ENCODE data around the gene MRPS27.

MRPS27 gene

DNA sequence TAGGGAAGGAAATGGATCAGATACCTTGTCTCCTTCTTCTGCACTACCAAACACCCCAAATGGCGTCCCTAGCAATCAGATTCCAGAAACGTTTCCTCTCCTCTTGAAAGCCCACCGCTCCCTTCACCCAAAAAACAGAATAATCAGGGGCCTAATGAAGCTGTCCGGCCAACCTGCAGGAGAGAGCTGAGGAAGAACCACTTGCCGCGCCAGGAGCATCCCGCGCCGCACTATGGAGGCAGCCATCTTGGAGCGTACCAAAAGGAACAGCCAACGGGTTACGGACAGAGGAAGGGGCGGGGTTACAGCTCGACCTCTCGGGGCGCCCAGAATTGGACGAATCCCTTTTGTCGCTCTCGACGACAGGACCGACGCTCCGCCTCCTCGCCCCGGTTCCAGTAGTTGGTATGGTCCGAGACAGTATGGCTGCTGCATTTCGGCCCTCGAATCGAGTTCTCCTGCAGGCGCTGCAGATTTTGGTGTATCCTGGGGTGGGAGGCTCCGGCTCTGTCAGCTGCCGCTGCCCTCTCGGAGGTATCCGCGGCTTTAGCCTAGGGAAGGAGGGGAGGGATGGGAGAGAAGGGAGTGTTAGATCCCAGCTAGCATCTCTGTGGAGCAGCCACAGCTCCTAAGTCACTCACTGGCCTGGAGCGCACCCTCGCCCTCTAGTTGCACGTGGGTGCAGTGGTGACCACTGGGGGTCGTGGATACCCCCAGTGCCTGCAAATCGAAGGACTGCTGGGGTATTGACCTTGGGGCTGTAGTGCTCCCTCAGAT lies at the start of gene MRPS27, which contains the start of gene PTCD2:
Gene MRPS27 (minus strand): TSS at position 265 of the 777 bp plus-strand sequence. CDS start 19 bp downstream, at position 246.
Gene PTCD2 (plus strand): TSS at position 398 of the 777 bp plus-strand sequence. CDS start 10 bp downstream, at position 408.
- DNase-seq (ENCODE audit: low read depth in 2 of 2, low spot score in 1 of 2), result peak; percentile 74 to 87

DNA sequence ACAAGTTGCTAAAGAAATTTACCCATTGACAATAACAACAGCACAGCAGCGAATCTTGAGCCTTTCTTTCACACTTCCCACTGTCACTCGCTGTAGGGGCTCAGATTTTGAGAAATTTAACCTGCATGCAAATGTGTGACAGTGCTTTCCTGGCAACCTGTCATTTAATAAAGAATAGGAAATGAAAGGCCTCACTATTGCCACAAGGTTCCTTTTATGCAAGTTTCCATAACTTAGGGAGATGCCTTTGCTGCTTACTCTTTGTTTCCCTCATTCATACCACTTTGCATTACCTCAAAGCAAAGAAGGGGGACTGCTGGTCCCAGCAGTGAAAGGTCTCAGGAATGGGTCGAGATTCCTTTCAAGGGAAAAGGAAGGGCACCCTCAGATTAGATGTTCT lies 49.7 kb upstream of the MRPS27 start:
- DNase-seq (ENCODE audit: low read depth in 2 of 2, low spot score in 1 of 2), result no peak

DNA sequence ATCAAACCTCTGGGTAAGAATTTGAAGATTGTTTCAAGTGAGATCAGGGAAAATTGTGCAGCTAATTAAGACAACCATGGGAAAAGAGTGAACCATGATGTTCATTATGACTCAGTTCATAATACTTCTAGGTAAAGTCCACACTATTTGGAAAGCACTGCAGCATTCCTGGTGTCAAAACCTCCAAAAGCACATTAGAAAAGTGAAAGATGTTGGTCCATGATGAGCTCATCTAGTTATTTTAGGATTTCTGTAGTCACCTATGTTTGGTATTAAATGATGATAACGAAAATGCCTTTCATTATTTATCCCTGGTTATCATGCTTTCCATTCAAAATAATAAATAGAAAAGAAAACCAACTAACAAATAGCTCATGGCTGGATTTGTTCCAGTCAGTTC lies 49.3 kb upstream of the MRPS27 start:
- DNase-seq (ENCODE audit: low read depth in 2 of 2, low spot score in 1 of 2), result no peak

DNA sequence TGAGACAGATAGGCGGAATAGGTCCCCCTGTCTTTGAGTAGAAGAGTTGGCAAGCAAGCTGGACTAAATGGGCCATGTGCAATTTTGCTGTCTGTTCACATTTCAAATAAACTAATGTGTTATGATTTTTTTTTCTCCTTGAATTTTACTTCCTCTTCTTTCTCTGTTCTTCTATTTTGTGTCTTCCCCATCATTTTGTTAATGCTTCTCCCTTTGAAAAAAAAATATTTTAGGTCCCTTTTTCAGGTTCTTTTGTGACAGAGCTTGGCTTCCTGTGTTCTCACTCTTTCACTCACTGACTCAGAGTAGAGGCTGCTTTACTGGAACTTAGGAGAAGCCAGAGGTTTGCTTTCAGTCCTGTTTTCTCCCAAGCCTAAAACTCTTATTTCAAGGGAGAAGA lies 48.2 kb upstream of the MRPS27 start:
- DNase-seq (ENCODE audit: low read depth in 2 of 2, low spot score in 1 of 2), result no peak

DNA sequence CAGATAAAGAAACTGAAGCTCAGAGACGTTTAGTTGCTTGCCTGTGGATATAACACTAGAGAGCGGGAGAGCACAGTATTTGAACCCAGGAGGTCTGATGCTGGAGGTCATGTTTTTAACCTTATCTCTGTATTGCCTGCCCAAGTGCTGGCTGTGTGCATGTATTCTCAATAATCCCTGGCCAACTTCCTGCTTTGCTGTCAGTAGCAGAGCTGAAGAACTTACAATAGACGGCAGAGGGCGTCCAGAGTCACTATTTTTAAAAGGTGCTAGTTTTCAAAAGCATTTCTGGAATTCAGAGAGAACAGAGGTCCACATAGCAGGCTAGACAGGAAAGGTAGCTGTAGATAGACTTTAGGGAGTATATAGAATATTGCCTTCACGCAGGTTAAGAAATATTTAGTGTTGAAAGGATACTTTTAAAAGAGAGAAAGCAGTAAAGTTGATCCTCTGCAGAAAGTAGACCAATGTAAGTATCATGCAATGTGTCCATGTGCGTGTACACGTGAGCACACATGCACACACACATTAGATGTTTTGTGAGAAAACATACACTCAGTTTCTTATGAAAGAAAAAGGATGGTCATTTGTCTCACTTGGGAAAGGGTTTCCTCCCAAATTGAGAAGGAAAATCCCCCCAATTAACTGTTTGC lies 46.4 kb upstream of the MRPS27 start:
- DNase-seq (ENCODE audit: low read depth in 2 of 2, low spot score in 1 of 2), result peak in 1 of 2 donors; percentile 2

DNA sequence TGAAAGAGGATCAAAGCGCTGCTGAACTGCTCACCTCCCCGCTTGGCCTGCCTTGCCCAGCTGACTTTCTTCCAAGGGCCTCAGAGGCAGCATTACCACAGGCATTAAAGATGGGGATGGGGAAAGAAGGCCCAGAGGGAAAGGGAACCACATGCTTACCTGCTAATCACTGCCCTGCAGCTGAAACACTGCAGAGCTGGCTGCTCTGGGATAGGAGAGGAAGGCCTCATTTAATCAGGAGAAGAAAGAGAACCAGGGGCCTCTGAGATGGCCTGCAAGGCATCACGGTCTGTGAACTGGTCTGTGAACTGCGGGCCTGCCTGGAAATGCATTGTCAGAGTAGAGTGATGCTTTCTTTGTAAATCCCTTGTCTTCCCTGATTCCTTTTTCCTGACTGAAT lies 44.9 kb upstream of the MRPS27 start:
- no peak for DNase-seq (ENCODE audit: low read depth in 2 of 2, low spot score in 1 of 2)

DNA sequence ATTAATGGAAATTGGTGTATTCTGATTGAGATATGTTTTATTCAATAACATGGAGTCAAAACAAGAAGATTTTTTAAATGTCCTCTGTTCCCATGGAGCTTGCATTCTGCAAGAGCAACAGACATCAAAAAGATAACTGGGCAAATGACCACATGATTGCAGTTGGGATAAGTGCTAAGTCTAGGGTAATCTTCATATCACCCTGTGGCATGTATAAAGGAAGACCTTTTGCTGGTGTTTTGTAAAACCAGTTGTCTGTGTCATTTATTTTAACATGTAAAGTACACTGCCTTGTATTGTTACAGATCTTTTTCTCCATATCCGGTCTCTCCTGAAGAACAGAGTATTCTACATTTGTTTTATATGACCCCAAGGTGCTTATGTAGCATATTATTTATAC lies 44.1 kb upstream of the MRPS27 start:
- no peak for DNase-seq (ENCODE audit: low read depth in 2 of 2, low spot score in 1 of 2)

DNA sequence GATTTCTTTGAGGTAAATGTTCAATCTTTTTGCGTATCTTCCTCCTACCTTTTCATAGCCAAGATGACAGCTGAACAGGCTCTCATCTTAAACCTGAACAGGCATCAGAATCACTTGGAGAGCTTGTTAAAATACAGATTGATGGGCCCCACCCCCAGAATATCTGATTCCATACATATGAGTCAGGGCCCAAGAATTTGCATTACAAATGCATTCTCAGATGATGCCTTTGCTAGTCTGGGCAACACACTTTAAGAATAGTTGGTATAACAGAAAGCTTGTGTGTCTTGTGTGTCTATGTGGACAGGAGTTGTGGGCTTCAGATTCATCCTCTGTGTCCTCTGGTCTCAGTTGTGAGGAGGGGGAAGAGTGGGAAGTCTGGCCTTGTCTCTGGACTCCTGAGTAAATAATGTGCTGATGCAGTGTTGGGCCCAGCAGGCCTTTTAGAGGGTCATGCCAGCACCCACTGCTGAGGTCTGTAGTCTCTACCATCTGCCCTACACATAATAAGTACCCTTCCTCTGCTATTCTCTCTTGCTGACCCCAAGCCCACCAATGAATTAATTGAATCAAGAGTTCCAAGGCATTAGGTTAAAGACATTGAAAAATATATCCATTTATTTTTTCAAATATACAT lies 43.2 kb upstream of the MRPS27 start:
- DNase-seq (ENCODE audit: low read depth in 2 of 2, low spot score in 1 of 2), result no peak

DNA sequence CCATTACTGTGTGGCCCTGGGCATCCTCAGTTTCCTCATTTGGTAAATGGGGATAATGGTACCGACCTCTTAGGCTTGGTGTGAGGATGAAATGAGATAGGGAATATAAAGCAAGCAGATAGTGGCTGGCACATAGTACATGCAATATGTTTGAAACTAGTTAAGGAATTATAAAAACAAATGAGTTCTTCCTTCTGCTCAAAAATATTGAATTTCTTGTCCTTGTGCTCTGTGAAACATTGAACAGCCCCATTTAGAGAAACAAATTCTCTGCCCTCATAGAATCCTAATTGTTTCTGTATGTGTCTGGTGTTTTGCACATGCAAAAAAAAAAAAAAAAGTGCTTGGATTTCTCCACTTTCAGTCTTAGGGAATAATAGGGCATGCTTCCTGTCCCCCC lies 39.8 kb upstream of the MRPS27 start:
- DNase-seq (ENCODE audit: low read depth in 2 of 2, low spot score in 1 of 2), result no peak

DNA sequence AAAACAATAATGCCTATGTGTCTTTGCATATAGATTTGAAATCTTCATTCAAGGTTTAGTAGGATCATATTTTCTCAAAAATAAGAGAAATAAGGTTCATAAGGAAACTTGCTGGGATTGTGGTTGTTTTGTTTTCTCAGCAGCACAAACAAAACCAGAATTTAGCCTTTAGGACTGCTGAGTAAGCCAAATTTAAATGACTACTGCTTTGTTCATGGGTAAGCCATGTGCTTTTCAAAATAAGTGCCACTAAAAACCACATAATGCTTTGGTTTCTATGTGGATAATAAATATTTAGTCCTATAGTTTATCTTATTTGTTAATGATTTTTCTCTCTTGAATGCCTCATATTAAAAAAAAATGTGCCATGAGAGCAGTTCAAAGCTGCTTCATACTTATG lies 38.9 kb upstream of the MRPS27 start:
- no peak for DNase-seq (ENCODE audit: low read depth in 2 of 2, low spot score in 1 of 2)

DNA sequence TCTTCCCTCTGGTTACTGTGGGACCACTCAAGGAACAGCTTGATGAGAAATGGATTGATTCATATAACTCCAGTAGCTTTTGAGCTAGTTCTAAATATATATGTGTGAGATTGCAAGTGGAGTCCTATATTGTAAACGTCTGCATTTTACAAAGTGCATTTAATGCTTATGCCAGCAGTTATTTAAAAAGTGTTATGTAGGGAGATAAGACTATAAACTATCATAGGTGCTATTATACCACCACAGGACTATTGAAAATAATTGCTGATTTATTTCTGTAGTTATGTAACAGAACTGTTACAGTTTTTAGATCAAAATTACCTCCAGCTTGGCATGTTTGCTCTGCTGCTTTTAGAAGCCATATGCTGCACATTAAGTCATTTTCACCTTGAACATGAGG lies 36.3 kb upstream of the MRPS27 start:
- DNase-seq (ENCODE audit: low read depth in 2 of 2, low spot score in 1 of 2), result no peak

DNA sequence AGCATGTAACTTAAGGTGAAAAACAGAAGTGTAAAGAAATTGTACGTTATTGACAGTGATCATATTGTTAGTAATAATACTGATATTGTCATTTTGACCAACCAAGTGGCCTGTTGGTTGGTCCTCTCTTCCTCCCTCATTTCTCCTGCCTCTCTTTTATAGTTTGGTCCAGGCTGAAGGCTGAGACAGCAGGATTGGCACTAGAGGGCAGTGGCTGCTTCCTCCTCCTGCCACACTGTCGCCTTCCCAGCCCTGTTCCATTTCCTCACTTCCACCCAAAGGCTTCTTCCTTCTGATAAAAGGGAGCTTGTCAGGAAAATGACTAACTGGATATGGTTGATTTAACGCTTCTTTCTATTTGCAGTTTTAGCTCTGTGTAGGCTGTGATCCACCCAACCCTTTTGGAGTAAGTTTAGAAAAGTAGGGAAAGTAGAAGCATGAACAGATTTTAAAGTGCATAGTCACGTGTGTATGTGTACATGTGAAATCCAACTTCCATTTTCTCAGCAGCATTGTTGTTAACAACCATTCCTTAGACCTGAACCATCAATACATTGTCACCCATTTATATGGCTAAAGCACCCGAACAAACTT lies 35.8 kb upstream of the MRPS27 start:
- no peak for DNase-seq (ENCODE audit: low read depth in 2 of 2, low spot score in 1 of 2)

DNA sequence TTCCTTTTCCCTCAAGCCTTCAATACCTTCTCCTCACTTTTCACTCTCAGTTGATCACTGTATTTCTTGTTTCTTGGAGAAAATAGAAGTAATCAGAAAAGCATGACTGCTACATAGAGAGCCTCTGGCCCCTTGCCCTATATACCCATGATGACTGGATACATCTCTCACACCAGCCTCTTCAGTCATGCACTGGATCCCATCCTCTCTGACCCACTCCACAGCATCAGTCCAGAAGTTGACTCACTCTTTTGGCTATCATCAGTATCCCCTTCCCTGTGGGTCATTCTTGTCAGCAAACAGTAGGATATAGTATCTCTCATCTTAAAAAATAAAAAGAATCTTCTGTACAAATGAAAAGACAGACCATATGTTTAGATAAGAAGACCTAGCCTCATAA lies 33.0 kb upstream of the MRPS27 start:
- no peak for DNase-seq (ENCODE audit: low read depth in 2 of 2, low spot score in 1 of 2)

DNA sequence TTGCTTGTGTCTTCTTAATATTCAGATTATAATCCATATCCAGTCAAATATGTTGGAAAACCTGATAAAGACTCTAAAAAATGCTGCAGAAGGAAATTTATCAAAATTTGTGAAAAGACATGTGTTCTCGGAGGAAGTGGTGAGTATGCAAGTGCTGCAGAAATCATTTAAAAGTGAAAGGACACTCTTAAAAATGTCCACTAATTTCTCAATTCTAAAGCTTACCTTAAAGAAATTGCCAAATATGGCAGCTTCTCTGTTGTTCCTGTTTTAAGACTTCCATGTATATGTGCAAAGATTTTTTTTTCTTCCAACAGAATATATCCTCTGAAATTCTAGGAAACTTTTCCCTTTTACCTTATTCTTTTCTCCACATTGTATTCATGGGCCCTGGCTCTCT lies 32.6 kb upstream of the MRPS27 start:
- DNase-seq (ENCODE audit: low read depth in 2 of 2, low spot score in 1 of 2), result no peak

DNA sequence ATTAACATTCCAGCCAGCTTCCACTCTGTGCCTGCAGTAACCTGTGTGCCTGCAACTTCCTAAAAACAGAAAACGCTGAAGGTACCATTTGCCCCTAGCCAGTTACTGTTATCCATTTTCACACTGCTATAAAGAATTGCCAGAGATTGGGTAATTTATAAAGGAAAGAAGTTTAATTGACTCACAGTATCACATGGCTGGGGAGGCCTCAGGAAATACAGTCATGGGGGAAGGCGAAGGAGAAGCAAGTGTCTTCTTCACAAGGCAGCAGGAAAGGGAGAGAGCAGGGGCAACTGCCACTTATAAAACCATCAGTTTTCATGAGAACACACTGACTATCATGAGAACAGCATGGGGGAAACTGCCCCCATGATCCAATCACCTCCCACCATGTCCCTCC lies 31.3 kb upstream of the MRPS27 start:
- no peak for DNase-seq (ENCODE audit: low read depth in 2 of 2, low spot score in 1 of 2)

DNA sequence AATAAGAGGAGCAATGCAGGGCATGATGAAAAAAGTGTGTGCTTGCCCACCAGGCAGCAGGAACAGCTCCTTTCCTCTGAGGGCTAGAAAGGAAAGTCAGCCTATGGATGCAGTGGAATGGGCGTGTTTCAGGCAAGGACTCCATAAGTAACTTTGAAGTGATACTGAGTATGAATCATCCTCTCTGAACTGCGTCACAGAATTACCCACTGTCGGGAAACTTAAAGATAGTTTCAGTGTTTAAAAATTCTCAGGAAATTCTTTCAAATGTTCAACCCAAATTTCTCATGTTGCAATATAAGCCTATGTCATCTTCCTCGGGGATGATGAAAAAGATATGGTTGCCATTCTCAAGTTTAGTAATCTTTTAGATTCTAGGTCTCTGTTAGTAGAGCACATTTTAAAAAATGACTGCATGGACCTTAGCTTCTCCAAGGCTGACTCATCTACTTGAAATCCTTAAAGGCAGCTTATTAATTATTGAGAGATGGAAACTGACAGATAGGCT lies 27.8 kb upstream of the MRPS27 start:
- DNase-seq (ENCODE audit: low read depth in 2 of 2, low spot score in 1 of 2), result no peak

DNA sequence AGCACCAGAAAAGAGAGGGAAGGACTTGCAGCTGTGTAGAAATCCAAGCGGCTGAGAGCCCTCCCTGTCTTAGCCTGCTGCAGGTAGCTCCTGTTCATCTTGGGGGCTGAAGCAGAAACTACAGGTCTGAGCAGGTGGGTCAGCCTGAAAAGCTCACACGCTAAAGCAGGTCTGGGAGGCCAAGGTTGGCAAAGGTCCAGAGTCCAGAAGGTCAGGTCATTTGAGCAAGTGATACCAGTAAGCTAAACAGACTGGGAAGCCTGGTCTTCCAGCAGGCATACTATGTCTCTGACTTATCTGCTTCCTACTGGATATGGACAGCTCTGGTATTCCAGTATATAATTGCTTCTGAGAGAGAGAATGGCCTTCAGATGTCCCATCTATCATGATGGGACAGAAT lies 26.4 kb upstream of the MRPS27 start:
- DNase-seq (ENCODE audit: low read depth in 2 of 2, low spot score in 1 of 2), result no peak

DNA sequence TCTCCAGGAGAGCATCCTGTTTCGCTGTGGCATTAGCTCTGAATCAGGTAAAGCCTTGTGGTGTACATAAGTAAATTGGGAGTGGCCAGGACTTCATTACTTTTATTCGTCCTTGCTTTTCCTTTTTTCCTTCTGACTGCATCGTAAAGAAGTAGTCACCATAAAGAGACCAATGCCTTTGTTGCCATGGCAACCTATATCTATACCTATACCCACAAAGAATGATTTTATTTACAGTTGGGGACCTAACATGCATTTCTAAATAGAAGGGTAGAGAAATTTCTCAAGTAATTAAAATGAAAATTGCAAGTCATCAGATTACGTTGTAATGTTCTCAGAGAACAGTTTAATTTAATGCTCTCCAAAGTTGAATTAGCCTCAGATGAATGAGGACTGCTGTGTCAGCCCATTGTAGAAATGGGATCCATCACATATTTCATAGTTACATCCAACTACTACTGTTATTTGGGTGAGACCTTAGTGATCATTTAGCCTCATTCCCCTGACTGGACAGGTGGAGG lies 18.7 kb upstream of the MRPS27 start:
- no peak for DNase-seq (ENCODE audit: low read depth in 2 of 2, low spot score in 1 of 2)

DNA sequence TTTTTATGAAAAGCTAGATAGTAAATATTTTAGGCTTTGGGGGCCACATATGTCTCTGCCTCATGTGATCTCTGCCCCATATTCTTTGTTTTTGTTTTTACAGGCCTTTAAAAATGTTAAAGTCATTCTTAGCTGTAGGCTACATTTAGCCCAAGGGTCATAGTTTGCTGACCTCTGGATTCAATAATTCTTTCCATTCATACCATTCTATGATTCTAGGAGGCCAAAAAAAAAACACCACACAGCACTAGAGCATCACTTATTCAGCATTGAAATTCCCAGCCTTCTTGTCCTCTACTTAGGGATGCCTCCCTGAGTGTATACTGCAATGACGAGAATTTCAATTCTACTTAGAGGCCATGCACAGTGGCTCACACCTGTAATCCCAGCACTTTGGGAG lies 17.1 kb upstream of the MRPS27 start:
- no peak for DNase-seq (ENCODE audit: low read depth in 2 of 2, low spot score in 1 of 2)

DNA sequence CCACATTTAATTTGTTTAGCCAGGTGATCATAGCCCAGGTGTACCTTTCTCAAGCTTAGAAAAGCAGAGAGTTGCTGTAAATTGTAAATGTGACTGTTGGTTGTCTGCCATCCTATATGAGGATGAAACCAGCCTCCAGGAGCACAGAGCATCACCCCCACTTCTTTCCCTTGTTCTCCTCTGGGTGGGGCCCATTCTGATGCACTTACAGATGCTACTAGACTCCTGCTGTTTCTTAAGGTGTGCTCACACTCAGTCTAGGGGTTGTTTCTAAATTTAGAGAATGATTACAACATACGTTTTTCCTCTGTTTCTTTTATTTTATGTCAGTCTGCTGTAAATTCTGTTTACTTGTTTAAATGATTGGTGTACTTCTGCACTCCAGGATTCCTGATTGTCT lies 10.7 kb upstream of the MRPS27 start:
- no peak for DNase-seq (ENCODE audit: low read depth in 2 of 2, low spot score in 1 of 2)

DNA sequence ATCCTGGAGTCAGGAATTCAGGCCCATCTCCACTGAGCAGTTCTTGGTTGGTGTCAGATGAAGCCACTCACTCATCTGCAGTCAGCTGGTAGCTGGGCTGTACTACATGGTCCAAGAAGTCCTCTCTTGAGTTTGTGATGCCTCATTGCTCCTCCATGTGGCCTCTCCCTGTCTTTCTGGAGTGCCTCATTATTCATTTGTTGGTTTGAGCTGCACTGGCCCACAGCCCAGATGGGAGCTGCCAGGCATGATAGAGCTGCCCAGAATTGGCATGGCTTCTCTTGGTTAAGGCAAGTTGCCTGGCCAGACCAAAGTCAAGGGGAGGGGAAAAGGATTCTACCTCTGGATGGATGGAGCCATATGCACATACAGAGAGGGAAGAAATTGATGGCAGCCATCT lies 8.1 kb upstream of the MRPS27 start:
- DNase-seq (ENCODE audit: low read depth in 2 of 2, low spot score in 1 of 2), result no peak

DNA sequence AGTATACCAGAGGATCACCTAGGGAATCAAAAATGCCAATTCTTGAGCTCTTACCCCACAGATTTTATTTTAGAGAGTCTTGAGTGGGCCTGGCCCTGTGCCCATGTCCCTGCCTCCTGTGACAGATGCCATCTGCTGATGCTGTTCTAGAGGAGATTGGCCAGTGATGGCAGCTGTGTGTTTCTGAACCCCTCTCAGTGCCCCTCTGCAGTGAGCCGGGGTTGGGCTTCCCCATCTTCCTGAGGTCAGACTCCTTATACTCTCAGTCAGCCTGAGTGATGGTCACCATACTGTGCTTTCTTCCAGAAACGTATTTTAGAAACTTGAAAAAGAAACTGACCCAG lies 6.2 kb upstream of the MRPS27 start:
- no peak for DNase-seq (ENCODE audit: low read depth in 2 of 2, low spot score in 1 of 2)
